Ishikawa (cell line): ENCODE results near the gene TSG101.

Source experiments
- CEBPB ChIP-seq: IDR thresholded peaks from 2 replicates; pipeline ENCODE4 v1.6.1; 2012
- CREB1 ChIP-seq: IDR thresholded peaks from 2 replicates; pipeline ENCODE4 v1.6.1; 2012; ENCODE audit warnings: low read depth
- EP300 ChIP-seq: IDR thresholded peaks from 2 replicates; pipeline ENCODE4 v1.6.1; 2012; ENCODE audit warnings: borderline replicate concordance
- FOXM1 ChIP-seq: IDR thresholded peaks from 2 replicates; pipeline ENCODE4 v1.6.1; 2012; ENCODE audit warnings: low read depth, borderline replicate concordance
- MAX ChIP-seq: IDR thresholded peaks from 2 replicates; pipeline ENCODE4 v1.6.1; 2012
- NFIC ChIP-seq: IDR thresholded peaks from 2 replicates; pipeline ENCODE4 v1.6.1; 2012
- RAD21 ChIP-seq: IDR thresholded peaks from 2 replicates; pipeline ENCODE4 v1.6.1; 2012; ENCODE audit warnings: low read depth
- REST ChIP-seq: IDR thresholded peaks from 2 replicates; pipeline ENCODE4 v1.6.1; 2012; ENCODE audit warnings: low read depth, mild to moderate bottlenecking
- TAF1 ChIP-seq: IDR thresholded peaks from 2 replicates; pipeline ENCODE4 v1.6.1; 2012; ENCODE audit warnings: low read depth, mild to moderate bottlenecking
- TCF12 ChIP-seq: IDR thresholded peaks from 2 replicates; pipeline ENCODE4 v1.6.1; 2012; ENCODE audit warnings: low read depth
- TEAD4 ChIP-seq: IDR thresholded peaks from 2 replicates; pipeline ENCODE4 v1.6.1; 2012
- USF1 ChIP-seq: IDR thresholded peaks from 2 replicates; pipeline ENCODE4 v1.6.1; 2012
- YY1 ChIP-seq: IDR thresholded peaks from 2 replicates; pipeline ENCODE4 v1.6.1; 2012; ENCODE audit warnings: low read depth

GRCh38 chr11:18491924-18492323 lies 34.8 kb downstream of the TSG101 start:
- TF ChIP-seq EP300 (no peak), YY1 (no peak), REST (no peak), CEBPB (no peak), MAX (no peak), TCF12 (no peak), TAF1 (no peak), FOXM1 (no peak), CREB1 (no peak), RAD21 (no peak), NFIC (no peak), USF1 (no peak), TEAD4 (no peak)
